Measurements from ENCODE around the gene ZSWIM8.
A peak's percentile ranks its signal among the peaks of the same experiment; 100 is the strongest.
"Not testable (repeated sequence)": the region's sequence is repeated elsewhere in the genome, so short reads cannot be mapped to it uniquely, and the experiment has no call there.

ZSWIM8 gene

GRCh38 chr10:73814896-73815718, 29.7 kb downstream of the ZSWIM8 start:
- DNase-seq: peak; percentile 38

GRCh38 chr10:73815719-73816030, 30.3 kb downstream of the ZSWIM8 start:
- no peak for DNase-seq

GRCh38 chr10:73816917-73817729, 31.7 kb downstream of the ZSWIM8 start:
- no peak for DNase-seq

GRCh38 chr10:73817826-73818225, 32.4 kb downstream of the ZSWIM8 start:
- no peak for DNase-seq

DNA sequence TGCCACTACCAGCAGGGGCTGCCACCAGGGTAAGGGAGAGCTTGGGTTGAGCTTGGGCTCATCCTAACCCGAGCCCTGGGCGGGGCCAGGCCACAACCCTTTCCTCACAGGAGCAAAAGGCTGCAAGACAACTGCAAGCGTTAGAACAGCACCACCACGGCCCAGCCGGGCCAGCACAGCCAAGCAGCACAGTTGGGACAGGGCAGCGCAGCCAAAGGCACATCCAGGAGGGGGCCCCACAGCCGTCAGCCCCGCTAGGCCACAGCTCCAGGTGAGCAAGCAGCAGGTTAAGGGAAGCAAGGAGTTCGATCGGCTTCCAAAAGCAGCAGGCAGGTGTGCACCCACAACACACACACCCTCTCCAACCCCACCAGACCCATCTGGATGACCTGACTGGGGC, 33.0 kb downstream of the ZSWIM8 start:
- DNase-seq: no peak

DNA sequence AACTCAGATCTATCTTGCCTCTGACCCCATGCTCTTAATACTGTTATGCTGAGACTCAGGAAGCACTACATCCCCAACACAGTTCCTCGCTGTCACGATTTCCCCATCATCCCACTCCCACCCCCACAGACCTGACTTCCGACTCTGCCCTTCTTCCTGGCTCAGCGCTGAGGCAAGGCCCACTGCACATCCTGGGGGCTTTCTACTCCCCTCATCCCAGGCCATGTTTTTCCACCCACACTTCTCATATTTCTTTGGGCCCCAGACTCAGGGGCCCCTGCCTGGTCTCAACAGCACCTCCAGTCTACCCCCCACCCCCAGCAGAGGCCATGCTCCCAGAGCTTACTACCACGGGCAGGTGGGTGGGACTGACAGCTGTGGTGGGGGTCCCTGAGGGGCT, 33.7 kb downstream of the ZSWIM8 start:
- DNase-seq: no peak

DNA sequence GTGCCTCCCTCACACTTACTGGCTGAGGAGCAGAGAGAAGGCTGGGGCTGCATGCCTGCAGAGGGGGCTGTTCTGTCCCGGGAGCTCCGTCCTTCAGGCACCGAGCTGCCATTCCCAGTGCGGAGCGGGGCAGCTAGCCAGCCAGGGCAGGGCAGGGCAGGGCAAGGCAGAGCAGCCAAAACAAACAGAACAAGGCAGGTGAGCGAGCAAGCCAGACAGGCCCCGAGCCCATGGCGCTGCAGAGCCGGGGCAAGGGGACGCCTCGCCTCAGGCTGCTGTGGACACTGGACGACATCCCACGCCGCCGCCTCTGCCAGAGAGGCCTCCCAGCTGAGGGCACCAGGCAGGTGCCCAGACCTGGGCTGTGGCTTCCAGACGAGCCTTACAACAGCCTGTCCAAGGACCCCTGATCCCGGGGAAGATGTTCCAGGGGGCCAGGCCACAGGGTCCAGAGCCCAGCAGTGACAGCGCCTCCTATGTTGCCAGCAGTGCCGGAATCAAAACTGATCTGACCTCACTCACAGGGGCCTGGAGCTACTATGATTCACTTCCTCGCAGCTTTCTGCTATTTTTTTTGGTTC, 34.2 kb downstream of the ZSWIM8 start:
- no peak for DNase-seq

DNA sequence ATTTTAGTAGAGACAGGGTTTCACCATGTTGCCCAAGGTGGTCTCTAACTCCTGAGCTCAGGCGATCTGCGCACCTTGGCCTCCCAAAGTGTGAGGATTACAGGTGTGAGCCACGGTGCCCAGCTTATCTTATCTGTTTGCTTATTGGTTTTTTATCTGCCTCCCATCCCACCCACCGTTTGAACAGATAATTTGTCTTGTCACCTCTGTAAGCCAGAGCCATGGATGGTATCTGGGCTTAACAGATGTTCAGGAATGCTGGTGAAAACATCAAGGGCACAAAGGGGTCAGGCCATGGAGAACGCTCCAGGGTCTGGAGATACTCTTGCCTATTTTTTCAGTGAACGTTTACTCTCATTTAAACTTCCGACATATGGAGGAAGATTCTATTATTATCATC, 38.0 kb downstream of the ZSWIM8 start:
- DNase-seq: no peak

DNA sequence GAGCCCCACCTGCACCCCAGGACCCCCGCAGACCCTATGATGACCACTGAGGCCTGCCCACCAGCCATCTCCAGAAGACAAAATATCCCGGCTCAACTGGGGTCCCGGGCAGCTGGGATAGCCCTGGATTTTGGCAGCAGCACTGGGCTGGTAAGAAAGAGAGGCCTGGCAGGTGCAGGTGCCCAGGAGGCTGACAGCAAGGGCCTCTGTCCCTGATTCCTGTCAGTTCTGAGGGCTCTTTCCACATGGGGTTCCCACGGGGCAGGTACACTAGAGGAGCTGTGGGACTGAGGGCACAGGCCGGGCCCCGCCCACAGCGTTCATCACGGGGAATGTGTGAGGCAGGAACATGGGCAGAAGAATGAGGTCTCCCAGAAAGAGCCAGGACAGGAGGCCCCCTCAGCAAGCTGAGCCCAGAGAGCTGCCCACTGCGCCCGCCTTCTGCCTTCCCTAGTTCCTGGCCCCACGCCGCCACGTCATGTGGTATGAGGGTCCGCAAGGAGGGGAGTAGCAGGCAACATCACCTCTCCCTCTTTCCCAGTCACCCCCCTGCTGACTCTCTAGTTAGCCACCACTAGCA, 38.8 kb downstream of the ZSWIM8 start:
- no peak for DNase-seq

- DNase-seq: no peak
Measured at GRCh38 chr10:73827346-73828089, 42.1 kb downstream of the ZSWIM8 start.

GRCh38 chr10:73828161-73828560, 42.8 kb downstream of the ZSWIM8 start:
- DNase-seq: no peak

GRCh38 chr10:73829090-73829489, 43.7 kb downstream of the ZSWIM8 start:
- DNase-seq: not testable (repeated sequence)

- no peak for DNase-seq
Measured at GRCh38 chr10:73836427-73836980, 51.1 kb downstream of the ZSWIM8 start.

DNA sequence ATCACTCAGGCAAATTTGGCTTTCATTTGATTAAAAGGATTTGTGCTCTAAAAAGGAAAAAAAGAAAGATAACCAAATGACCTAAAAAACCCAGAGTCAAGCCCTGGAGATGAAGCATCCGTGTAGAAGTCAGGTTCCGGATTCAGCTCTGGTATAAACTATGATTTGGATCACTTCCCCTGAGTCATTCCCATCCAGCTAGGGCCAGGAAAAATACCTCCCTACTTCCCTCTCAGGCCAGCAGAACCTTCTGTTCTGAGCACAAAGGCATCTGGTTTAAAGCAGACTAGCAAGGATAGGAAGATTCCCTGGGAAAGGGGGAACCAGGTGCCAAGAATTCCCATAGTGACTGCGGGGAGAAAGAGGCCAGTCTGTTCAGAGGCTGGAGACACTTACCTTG, 51.7 kb downstream of the ZSWIM8 start:
- DNase-seq: no peak

GRCh38 chr10:73838008-73838567, 52.7 kb downstream of the ZSWIM8 start:
- DNase-seq: no peak

DNA sequence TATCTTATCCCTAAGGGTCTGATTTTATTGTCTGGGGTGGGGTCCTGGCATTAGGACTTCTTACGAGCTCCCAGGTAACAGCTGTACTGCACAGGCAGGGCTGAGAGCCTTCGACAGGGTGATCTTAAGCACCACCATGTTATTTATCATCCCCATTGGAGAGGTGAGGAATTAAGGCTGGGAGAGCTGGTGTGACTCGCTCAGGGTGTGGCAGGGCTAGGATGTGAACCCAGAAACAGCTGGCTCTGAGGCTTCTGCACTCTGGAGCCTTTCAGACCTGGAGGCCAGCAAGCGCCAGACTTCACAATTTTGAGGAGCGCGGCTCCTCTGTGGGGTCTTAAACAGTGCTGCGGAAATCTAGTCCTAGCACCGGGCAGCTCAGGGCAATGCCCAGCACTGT, 53.4 kb downstream of the ZSWIM8 start:
- DNase-seq: no peak

GRCh38 chr10:73839276-73839966, 54.0 kb downstream of the ZSWIM8 start:
- no peak for DNase-seq

DNA sequence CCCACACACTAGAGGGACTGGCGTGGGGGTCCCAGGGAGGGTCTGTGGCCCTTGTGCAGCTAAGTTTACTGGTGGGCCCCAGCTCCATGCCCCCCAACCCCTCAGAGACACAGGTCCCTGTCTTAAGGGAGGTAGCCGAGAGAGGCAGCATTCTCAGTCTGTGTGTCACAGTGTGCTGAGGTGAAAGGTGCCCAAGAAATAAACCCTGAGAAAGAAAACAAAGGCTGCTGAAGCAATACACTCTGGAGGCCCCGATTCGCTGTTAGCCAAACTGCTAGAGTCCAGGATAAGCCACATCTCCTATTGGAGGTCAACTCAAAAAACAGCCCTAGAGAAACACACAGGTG, 54.6 kb downstream of the ZSWIM8 start:
- no peak for DNase-seq

DNA sequence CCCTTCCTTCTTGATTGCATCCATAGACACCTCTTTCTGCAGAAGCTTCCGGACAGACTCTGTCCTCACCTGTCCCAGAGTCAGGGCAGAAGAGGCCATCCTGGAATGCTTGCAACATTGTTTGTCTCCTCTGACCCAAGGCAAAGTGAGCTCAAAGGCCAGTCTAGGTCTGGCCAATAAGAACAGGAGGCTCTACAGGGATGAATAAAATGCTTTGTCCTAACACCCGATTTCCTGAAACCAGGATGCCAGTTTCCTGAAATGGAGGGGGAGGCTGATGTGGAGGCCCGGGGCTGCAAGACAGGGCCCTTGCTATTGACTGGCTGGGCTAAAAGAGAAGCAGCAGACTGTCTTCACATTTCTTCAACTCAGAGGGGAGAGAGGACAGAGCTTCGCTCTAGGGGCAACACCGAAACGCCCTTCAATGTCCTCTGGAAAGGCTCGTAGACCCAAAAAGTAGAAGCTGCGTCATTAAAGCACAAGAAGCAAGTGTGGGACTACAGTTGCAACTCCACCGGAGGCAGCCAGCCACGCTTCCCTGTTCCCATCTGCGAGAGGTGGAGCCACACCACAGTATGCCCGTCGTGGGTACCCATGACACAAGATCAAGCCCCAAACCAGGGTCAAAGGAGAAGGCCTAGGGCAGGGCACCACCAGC, 55.1 kb downstream of the ZSWIM8 start:
- no peak for DNase-seq

DNA sequence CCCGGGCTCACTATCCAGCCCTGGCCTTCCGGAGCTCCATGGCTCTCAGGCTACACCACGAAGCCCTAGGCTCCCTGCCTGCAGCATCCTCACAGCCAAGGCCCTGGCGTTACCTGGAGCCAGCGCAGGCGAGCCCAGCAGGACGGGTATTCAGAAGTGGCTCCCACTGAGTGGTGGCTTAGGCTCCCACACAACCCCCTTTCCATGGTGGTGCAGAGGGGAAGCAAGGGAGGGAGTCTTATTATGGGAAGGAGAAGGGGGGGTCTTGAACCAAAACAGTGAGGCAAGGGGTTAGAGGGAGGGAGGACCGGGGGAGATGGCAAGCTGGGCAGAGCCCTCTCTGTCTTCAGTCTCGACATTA, 55.6 kb downstream of the ZSWIM8 start:
- no peak for DNase-seq

Data from NCI-H82 (cell line).